Adrenal gland (tissue), 5 donors: ENCODE data around the gene NCR2.

Experiments used
- CTCF ChIP-seq, 6 experiments: fragments of 450-650 bp in 4 of 6; fragments of 200-600 bp in 2 of 6; sonication (generic) in 1 of 6; IDR thresholded peaks; 1 replicate in 5 of 6; 2 replicates in 1 of 6; pipeline versions ENCODE4 v1.5.1 to v1.8.0; 2016 to 2021; ENCODE audit warnings: antibody characterized with exemption in 6 of 6, mild to moderate bottlenecking in 2 of 6, moderate library complexity in 1 of 6
- POLR2A ChIP-seq, 2 donors: fragments of 450-650 bp; IDR thresholded peaks; one replicate each; pipeline ENCODE4 v1.6.1; 2017; ENCODE audit warnings: antibody characterized with exemption in 2 of 2, mild to moderate bottlenecking in 2 of 2, moderate library complexity in 1 of 2
- donor health status: DM: no; HTN: no; CAD: no.

DNA sequence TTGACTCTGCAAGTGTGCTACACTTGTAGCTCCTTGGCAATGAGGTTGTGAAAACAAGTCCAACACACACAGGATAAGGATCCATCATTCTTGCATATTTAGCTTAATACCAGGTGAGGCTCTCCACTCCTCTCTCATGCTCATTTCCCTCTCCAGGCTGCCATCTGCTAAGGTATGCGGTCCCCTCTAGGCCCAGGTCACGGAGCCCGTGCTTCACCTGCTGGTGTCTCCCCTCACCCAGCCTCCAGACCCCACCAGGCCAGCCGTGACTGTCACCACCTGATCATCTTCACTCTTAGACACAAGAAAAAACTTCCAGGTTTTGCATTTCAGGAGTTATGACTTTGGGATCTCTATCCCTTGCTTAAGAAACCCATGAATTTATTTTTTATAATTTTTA, 14.2 kb upstream of the NCR2 start:
- TF ChIP-seq CTCF (IDR thresholded peaks at IDR 0.05), result no peak
- no peak for TF ChIP-seq POLR2A (IDR thresholded peaks at IDR 0.05)
